Activated CD4-positive, alpha-beta T cell treated with anti-CD3 and anti-CD28 coated beads, Interleukin-2, amount 10 ng/mL, durations not matched to agents 7 days and 5 days (primary cell): ENCODE measurements around the gene WNT3A. TPM values are rescaled to one million over a fixed set of nuclear protein-coding genes. Genes with fewer than 3 reads are reported as not detected.

Experiments
- CTCF ChIA-PET: fragments of 350-600 bp; sonication (Branson Sonifier 250); formaldehyde crosslinking; loops from one replicate; lab custom pipeline; 2021; ENCODE audit warnings: antibody characterized with exemption; lab: Charles Lee
- POLR2A ChIA-PET: fragments of 350-600 bp; sonication (Branson Sonifier 250); formaldehyde crosslinking; loops from one replicate; lab custom pipeline; 2021; ENCODE audit warnings: antibody characterized with exemption; lab: Charles Lee
- DNase-seq: peaks from one replicate; pipeline ENCODE4 v3.0.0-alpha.2; 2020
- H3K27ac Mint-ChIP-seq: one replicate; pipeline ENCODE4 v1.8.0; 2021; ENCODE audit warnings: mild to moderate bottlenecking, moderate library complexity, mixed read lengths
- H3K27me3 Mint-ChIP-seq: one replicate; pipeline ENCODE4 v1.8.0; 2021; ENCODE audit warnings: mixed read lengths
- H3K36me3 Mint-ChIP-seq: one replicate; pipeline ENCODE4 v1.8.0; 2021; ENCODE audit warnings: low read depth, mixed read lengths
- H3K4me1 Mint-ChIP-seq: one replicate; pipeline ENCODE4 v1.8.0; 2021; ENCODE audit warnings: mixed read lengths
- H3K4me3 Mint-ChIP-seq: one replicate; pipeline ENCODE4 v1.8.0; 2021; ENCODE audit warnings: mild to moderate bottlenecking, moderate library complexity, mixed read lengths
- H3K9me3 Mint-ChIP-seq: one replicate; pipeline ENCODE4 v1.8.0; 2021; ENCODE audit warnings: mixed read lengths
- total RNA-seq, 2 experiments: library from RNA; stranded (reverse); gene quantifications; one replicate each; pipeline ENCODE4 v1.2.3, GENCODE V29; 2021

Gene WNT3A
- total RNA-seq, 2 experiments from 2014 or later: not detected

DNA sequence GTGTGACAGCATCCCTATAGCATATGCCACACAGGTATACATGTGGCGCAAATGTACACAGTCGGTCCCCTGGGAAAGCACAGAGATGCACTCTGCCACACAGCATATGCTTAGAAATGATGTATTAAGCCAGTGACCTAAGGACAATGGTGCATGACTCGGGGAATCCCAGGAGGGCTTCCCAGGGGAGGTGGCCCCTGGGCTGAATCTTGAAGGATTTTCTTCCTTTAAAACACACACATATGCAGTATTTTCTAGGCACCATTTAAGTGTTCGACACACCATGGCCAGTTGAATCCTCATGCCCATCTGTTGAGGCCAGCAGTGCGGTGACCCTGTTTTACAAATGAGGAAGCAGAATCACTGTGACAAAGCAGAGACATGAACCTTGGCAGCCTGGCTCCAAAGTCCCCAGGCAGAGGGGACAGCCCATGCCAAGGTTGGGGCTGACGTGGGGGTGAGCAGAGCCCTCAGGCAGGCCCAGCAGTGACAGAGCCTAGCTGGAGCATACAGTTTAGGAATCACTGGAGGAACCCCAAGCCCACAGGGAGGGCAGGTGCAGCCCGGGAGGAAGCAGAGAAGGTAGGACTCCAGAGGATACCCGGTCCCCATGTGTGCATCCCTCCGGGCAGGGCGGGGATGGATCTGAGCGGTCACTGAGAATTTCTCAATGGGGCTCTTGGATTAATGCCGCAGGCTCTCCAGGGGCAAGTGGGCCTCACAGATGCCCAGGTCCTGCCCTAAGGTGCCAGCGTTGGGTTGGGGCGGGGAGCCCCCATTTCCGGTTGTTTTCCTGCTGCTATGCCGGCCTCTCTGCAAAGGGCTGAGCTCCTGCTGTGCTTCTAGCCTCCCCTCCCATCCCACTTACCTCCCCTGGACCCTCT lies 28.4 kb downstream of the WNT3A start:
- Mint-ChIP-seq H3K4me3 (no peak overlapping the region), H3K4me1 (no peaks in the 10 kb centered on the region), H3K9me3 (no peaks in the 10 kb centered on the region), H3K27ac (no peak overlapping the region), H3K27me3 (peaks cover 31% of the 10 kb centered on the region), H3K36me3 (no peaks in the 10 kb centered on the region)
- ChIA-PET POLR2A (no interaction called here), CTCF (no interaction called here)
- no peak for DNase-seq

DNA sequence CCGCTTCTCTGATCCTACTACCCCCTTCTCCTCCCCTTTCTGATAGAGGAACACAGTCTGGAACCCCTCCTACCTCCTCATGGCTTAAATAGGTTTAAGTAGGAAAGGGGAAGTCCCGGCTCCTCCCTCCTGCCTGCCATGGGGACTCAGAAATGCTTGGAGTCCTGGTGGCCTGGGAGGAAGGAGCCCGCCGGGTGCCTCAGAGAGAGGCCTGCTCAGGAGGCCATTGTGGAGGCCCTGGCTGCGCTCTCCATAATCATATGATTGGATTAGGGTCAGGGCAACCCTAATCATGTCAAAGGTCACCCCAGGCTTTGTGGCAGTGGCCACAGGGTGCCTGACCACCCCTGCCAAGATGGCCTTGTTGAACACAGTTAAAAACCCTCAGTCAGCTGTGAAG lies 29.0 kb downstream of the WNT3A start:
- Mint-ChIP-seq H3K9me3 (no peaks in the 10 kb centered on the region), H3K27ac (no peak overlapping the region), H3K4me1 (no peaks in the 10 kb centered on the region), H3K36me3 (no peaks in the 10 kb centered on the region), H3K27me3 (peaks cover 33% of the 10 kb centered on the region), H3K4me3 (no peak overlapping the region)
- CTCF ChIA-PET: no interaction called here
- no peak for DNase-seq
- POLR2A ChIA-PET: no interaction called here

DNA sequence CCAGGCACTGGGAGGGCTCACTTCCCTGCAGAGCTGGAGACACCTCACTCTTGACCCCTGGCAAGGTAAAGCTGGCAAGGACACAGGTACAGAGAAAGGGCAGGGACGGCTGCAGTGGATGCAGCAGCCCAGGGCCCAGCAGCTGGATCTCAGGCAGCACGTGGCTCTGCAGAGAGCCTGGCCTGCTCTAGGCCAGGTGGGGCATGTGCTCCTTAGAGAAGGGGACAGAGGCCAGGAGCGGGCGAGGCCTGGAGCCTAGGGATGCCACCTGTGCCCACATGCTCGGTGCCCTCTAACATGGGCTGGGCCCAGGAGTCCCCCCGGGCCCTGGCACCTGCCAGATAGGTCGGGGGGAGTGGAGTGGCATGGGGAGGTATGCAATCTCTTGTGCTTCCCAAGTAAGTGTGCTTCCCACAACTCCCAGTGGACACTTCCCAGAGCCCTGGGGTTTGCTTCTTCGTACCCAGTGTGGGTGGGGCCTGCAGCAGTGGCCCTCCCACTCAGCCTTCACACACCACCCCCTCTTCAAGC lies 30.0 kb downstream of the WNT3A start:
- H3K4me1 Mint-ChIP-seq: no peaks in the 10 kb centered on the region
- POLR2A ChIA-PET: no interaction called here
- H3K9me3 Mint-ChIP-seq: no peaks in the 10 kb centered on the region
- CTCF ChIA-PET: no interaction called here
- H3K27ac Mint-ChIP-seq: no peak overlapping the region
- peaks cover 33% of the 10 kb centered on the region for H3K27me3 Mint-ChIP-seq
- no peaks in the 10 kb centered on the region for H3K36me3 Mint-ChIP-seq
- no peak overlapping the region for H3K4me3 Mint-ChIP-seq
- no peak for DNase-seq

GRCh38 chr1:228037401-228038386 lies 30.9 kb downstream of the WNT3A start:
- no peaks in the 10 kb centered on the region for H3K4me1 Mint-ChIP-seq
- peak; percentile 10 for DNase-seq
- POLR2A ChIA-PET: no interaction called here
- H3K27me3 Mint-ChIP-seq: peaks cover 33% of the 10 kb centered on the region
- H3K36me3 Mint-ChIP-seq: no peaks in the 10 kb centered on the region
- no peaks in the 10 kb centered on the region for H3K9me3 Mint-ChIP-seq
- H3K27ac Mint-ChIP-seq: no peak overlapping the region
- H3K4me3 Mint-ChIP-seq: no peak overlapping the region
- CTCF ChIA-PET: no interaction called here

- Mint-ChIP-seq H3K27me3 (peaks cover 29% of the 10 kb centered on the region), H3K36me3 (no peaks in the 10 kb centered on the region), H3K4me1 (no peaks in the 10 kb centered on the region), H3K27ac (no peak overlapping the region), H3K4me3 (no peak overlapping the region), H3K9me3 (no peaks in the 10 kb centered on the region)
- ChIA-PET POLR2A (no interaction called here), CTCF (no interaction called here)
- DNase-seq: no peak
These were observed 31.7 kb downstream of the WNT3A start for GRCh38 chr1:228038387-228039005.

GRCh38 chr1:228039006-228039903 lies 32.5 kb downstream of the WNT3A start:
- no peak for DNase-seq
- Mint-ChIP-seq H3K4me3 (no peak overlapping the region), H3K4me1 (no peaks in the 10 kb centered on the region), H3K27ac (no peak overlapping the region), H3K27me3 (peaks cover 28% of the 10 kb centered on the region), H3K36me3 (no peaks in the 10 kb centered on the region), H3K9me3 (no peaks in the 10 kb centered on the region)
- ChIA-PET POLR2A (no interaction called here), CTCF (no interaction called here)

GRCh38 chr1:228039986-228040385 lies 33.2 kb downstream of the WNT3A start:
- Mint-ChIP-seq H3K4me1 (no peaks in the 10 kb centered on the region), H3K4me3 (no peak overlapping the region), H3K27ac (no peak overlapping the region), H3K9me3 (no peaks in the 10 kb centered on the region), H3K27me3 (peaks cover 26% of the 10 kb centered on the region), H3K36me3 (no peaks in the 10 kb centered on the region)
- ChIA-PET CTCF (no interaction called here), POLR2A (no interaction called here)
- DNase-seq: no peak

- H3K36me3 Mint-ChIP-seq: no peaks in the 10 kb centered on the region
- peaks cover 3% of the 10 kb centered on the region for H3K9me3 Mint-ChIP-seq
- POLR2A ChIA-PET: no interaction called here
- CTCF ChIA-PET: interaction anchor here (0.6 kb wide), 1 partner anchor 127 kb away, joined by 3 read pairs; no protein-coding TSS in a partner anchor
- no peak overlapping the region for H3K4me3 Mint-ChIP-seq
- H3K27me3 Mint-ChIP-seq: peaks cover 26% of the 10 kb centered on the region
- no peak overlapping the region for H3K27ac Mint-ChIP-seq
- no peaks in the 10 kb centered on the region for H3K4me1 Mint-ChIP-seq
- no peak for DNase-seq
These were observed 34.5 kb downstream of the WNT3A start for GRCh38 chr1:228041316-228041715.

- CTCF ChIA-PET: no interaction called here
- DNase-seq: no peak
- POLR2A ChIA-PET: no interaction called here
- no peaks in the 10 kb centered on the region for H3K4me1 Mint-ChIP-seq
- peaks cover 7% of the 10 kb centered on the region for H3K9me3 Mint-ChIP-seq
- no peaks in the 10 kb centered on the region for H3K36me3 Mint-ChIP-seq
- no peak overlapping the region for H3K4me3 Mint-ChIP-seq
- H3K27me3 Mint-ChIP-seq: peaks cover 20% of the 10 kb centered on the region
- no peak overlapping the region for H3K27ac Mint-ChIP-seq
These were observed 35.7 kb downstream of the WNT3A start for GRCh38 chr1:228042508-228042907.

DNA sequence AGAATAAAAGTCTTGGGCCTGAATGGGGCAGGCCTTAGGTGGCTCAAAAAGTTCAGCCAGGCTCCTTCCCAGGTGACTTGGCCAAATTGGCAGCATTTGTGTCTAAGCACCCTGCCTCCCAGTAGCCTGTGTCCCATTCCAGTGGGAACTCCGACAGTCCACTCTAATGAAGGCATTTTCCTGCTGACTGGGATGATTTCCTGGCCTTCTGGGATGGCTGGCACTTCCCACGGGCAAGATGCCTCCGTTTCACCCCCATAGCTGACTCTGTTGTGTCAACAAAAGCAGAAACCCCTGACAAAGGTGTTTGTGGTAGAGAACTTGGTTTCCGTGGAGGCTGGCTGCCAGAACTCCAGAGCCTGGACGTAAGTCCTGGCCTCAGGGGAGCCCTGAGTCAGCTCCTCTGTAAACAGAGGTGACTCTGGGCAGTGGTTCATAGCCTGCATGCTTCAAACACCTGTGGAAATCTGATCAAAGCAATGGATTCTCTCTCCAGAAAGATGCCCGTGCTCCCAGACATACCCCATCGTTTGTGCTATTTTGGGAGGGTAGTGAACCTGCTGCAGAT lies 36.6 kb downstream of the WNT3A start:
- Mint-ChIP-seq H3K27me3 (peaks cover 15% of the 10 kb centered on the region), H3K36me3 (no peaks in the 10 kb centered on the region), H3K4me1 (no peaks in the 10 kb centered on the region), H3K4me3 (no peak overlapping the region), H3K27ac (no peak overlapping the region), H3K9me3 (peaks cover 7% of the 10 kb centered on the region)
- no peak for DNase-seq
- ChIA-PET POLR2A (no interaction called here), CTCF (no interaction called here)

GRCh38 chr1:228044961-228045360 lies 38.2 kb downstream of the WNT3A start:
- Mint-ChIP-seq H3K4me3 (no peak overlapping the region), H3K36me3 (no peaks in the 10 kb centered on the region), H3K27ac (no peak overlapping the region), H3K4me1 (no peaks in the 10 kb centered on the region), H3K9me3 (peaks cover 7% of the 10 kb centered on the region), H3K27me3 (peaks cover 5% of the 10 kb centered on the region)
- ChIA-PET POLR2A (no interaction called here), CTCF (interaction anchor here (0.9 kb wide), 1 partner anchor 316 kb away, joined by 3 read pairs; no protein-coding TSS in a partner anchor)
- DNase-seq: no peak
